ENCODE measurements around the gene EGFL6.
"Not testable (repeated sequence)": the region's sequence is repeated elsewhere in the genome, so short reads cannot be mapped to it uniquely, and the experiment has no call there.

EGFL6 gene

GRCh38 chrX:13655674-13656073 is 86.3 kb downstream of the EGFL6 start:
- no peak for DNase-seq

GRCh38 chrX:13658602-13659001 is 89.2 kb downstream of the EGFL6 start:
- peak; percentile 24 for DNase-seq

- DNase-seq, result no peak
Measured at GRCh38 chrX:13659063-13659462, 89.7 kb downstream of the EGFL6 start.

DNA sequence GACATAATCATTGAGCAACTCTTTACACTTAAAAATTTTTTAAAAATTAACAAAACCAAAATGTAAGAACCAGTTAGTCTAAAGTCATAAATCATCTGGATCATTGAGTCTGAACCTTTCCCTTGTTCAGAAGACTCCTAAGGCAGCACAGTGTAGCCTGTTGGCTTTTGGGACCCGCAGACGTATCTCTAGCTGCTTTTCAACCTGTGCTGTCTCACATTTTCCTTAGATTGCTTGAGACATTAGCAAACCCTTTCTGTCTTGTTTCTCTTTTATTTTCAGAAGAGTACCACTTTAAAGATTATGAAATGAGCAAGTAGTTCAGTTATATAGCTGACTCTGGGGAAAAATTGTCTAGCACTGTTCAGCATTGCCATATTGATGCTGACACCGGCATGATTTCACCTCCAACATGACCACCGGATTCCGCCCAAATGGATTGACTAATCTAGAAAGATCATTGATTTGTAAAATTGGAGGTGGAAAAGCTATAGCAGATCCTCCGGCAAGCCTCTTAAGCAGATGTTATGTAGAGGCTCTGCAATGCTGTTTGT is 92.4 kb downstream of the EGFL6 start:
- no peak for DNase-seq

GRCh38 chrX:13662355-13662791 is 93.0 kb downstream of the EGFL6 start:
- no peak for DNase-seq

- no peak for DNase-seq
Measured at GRCh38 chrX:13664020-13664419, 94.6 kb downstream of the EGFL6 start.

DNA sequence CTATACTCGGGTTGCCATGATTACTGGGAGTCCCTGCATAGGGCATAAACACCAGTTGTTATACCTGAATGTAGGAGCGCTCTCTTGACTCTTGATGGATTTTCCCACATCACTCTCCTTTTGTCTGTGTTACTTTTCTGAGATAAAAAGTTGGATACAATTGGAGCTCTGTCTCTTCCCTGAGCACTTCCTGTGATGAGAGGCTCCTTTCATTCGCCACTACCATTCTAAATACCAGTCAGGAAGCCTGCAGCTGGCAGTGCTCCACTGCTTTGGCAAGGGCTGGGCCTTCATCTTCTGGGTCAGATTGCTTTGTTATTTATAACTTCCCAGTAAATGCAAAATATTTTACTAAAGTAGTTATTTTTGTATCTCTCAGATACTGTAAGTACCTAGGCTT is 97.4 kb downstream of the EGFL6 start:
- DNase-seq, result no peak

- no peak for DNase-seq
Measured at GRCh38 chrX:13667919-13668318, 98.5 kb downstream of the EGFL6 start.

DNA sequence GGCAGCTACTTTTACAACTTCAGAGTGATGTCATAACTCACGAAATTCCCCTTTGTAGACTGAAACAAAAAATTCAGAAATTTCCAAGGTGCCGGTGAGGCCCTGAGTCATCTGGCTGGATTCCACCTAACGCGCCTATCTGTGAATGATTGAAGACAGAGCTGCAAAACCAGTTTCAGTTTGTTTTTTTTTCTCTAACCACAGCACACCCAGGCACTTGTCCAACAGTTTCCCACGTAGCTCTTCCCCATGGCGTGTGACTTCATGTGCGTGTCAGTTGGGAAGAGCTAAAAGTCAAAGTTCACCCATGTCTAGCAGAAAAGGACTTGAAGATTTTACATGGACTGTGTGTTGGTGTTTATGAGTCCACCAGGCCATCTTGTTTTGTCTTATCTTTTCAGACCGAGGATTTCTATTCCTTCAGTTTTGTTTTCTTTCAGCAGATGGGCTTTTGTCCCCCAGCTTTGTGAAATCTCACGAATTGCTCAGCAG is 99.9 kb downstream of the EGFL6 start:
- no peak for DNase-seq

GRCh38 chrX:13669755-13670154 is 100.4 kb downstream of the EGFL6 start:
- not testable (repeated sequence) for DNase-seq

- no peak for DNase-seq
Measured at GRCh38 chrX:13670197-13670596, 100.8 kb downstream of the EGFL6 start.

- no peak for DNase-seq
Measured at GRCh38 chrX:13673016-13673415, 103.6 kb downstream of the EGFL6 start.

DNA sequence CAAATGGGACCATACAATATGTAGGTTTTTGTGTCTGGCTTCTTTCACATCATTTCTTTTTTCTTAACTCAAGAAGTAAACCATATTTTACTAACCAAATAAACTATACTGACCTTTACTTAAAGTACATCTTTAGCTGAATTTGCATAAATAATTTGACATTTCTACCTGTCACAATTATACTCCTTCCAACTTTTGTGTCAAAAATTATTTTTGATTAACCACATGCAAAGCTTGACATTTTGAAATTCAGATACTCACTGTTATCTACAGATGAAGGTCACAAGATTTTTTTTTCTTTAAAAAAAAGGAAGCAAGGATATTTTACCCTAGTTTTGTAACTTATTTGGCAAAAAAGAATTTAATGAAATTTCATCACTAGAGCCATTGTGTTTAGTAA is 107.5 kb downstream of the EGFL6 start:
- DNase-seq, result no peak

DNA sequence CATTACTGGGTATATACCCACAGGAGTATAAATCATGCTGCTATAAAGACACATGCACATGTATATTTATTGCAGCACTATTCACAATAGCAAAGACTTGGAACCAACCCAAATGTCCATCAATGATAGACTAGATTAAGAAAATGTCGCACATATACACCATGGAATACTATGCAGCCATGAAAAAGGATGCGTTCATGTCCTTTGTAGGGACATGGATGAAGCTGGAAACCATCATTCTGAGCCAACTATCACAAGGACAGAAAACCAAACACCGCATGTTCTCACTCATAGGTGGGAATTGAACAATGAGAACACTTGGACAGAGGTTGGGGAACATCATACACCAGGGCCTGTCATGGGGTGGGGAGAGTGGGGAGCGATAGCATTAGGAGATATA is 110.3 kb downstream of the EGFL6 start:
- DNase-seq, result not testable (repeated sequence)

DNA sequence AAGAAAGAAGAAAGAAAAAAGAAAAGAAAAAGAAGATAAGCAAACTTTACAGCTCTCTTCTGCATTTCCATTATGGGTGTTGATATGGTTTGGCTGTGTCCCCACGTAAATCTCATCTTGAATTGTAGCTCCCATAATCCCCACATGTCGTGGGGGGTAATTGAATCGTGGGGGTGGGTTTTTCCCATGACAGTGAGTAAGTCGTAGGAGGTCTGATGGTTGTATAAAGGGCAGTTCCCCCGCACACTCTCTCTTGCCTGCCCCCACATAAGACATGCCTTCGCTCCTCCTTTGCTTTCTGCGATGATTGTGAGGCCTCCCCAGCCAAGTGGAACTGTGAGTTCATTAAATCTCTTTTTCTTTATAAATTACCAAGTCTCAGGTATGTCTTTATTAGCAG is 112.2 kb downstream of the EGFL6 start:
- no peak for DNase-seq

All from DMS 273 treated with DMSO at 0.1 percent for 48 hours (cell line).